ENCODE results near the gene ZMYND19. TPM values are rescaled to one million over a fixed set of nuclear protein-coding genes. Genes with fewer than 3 reads are reported as not detected.

The ZMYND19 gene
- total and polyA plus RNA-seq, 2 donors (not counting 3 experiments of a cell fraction or from before 2014, with no cell fraction given): 22.8 to 32.6 TPM

- DNase-seq (ENCODE audit: low read depth, low spot score) (no peak), FAIRE-seq (no peak)
- H3K27me3 ChIP-seq (ENCODE audit: control insufficient read depth in 2 of 2, insufficient read depth in 2 of 2, low read length in 2 of 2): no peaks in the 10 kb centered on the region
- no peak overlapping the region for H3K27ac ChIP-seq (ENCODE audit: insufficient read depth, low read depth, low read length)
- H3K9me3 ChIP-seq (replicated peaks; ENCODE audit: control insufficient read depth, insufficient read depth, low read length): no peaks in the 10 kb centered on the region
- no peak for TF ChIP-seq MYC (IDR thresholded peaks at IDR 0.05; ENCODE audit: low read depth, low read length)
- TF ChIP-seq POLR2AphosphoS5 (IDR thresholded peaks at IDR 0.05; ENCODE audit: insufficient read depth, low read depth, low read length): no peak
- TF ChIP-seq, protein P1, sequence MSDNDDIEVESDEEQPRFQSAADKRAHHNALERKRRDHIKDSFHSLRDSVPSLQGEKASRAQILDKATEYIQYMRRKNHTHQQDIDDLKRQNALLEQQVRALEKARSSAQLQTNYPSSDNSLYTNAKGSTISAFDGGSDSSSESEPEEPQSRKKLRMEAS (IDR thresholded peaks at IDR 0.05; ENCODE audit: insufficient read depth, insufficient read length): no peak
- TF ChIP-seq JUN (IDR thresholded peaks at IDR 0.05; ENCODE audit: borderline replicate concordance, insufficient read depth, insufficient read length, low read depth): no peak
- TF ChIP-seq GATA2 (IDR thresholded peaks at IDR 0.05; ENCODE audit: insufficient read depth, insufficient read length, low read depth, low read length): no peak
- TF ChIP-seq FOS (IDR thresholded peaks at IDR 0.05; ENCODE audit: borderline replicate concordance, insufficient read depth, low read length): no peak
- no peak for TF ChIP-seq POLR2A (IDR thresholded peaks at IDR 0.05; ENCODE audit: low read depth, low read length)
- no peak for TF ChIP-seq CTCF (IDR thresholded peaks at IDR 0.05; ENCODE audit: extremely low read depth in 1 of 2, insufficient read depth in 1 of 2, low read depth in 1 of 2, low read length in 2 of 2)
- no peak for TF ChIP-seq EZH2 (IDR thresholded peaks at IDR 0.05; ENCODE audit: borderline replicate concordance, low read depth, low read length, severe bottlenecking)
- H3K79me2 ChIP-seq (ENCODE audit: control insufficient read depth, insufficient read depth, low read length): peaks cover 14% of the 10 kb centered on the region
- no TSS peak for BruUV-seq (replicated peaks)
- no peak overlapping the region for H2AFZ ChIP-seq (ENCODE audit: low read depth, low read length)
- no peak overlapping the region for H3K4me2 ChIP-seq (ENCODE audit: insufficient read depth, low read length)
- no peaks in the 10 kb centered on the region for H3K9me1 ChIP-seq (replicated peaks; ENCODE audit: control insufficient read depth, extremely low read depth, insufficient read depth, low read length)
- no peaks in the 10 kb centered on the region for H3K4me1 ChIP-seq (ENCODE audit: control insufficient read depth, extremely low read depth, insufficient read depth, low read length)
- H3K9ac ChIP-seq (replicated peaks; ENCODE audit: extremely low read depth, insufficient read depth, low read length): no peak overlapping the region
- ChIA-PET POLR2A (no interaction called here), CTCF (no interaction called here)
- intact Hi-C loops (cut with micrococcal nuclease) (no loop called here), dilution Hi-C loops (cut with MboI; ENCODE audit: extremely low pct_ligation_motif_present, low sequenced_read_pairs) (no loop called here)
- H4K20me1 ChIP-seq (replicated peaks; ENCODE audit: control insufficient read depth, extremely low read depth, insufficient read depth, low read length): no peaks in the 10 kb centered on the region
- peaks cover 5 to 28% of the 10 kb centered on the region in 2 experiments for H3K36me3 ChIP-seq (ENCODE audit: control insufficient read depth in 2 of 2, extremely low read depth in 1 of 2, insufficient read depth in 2 of 2, low read length in 2 of 2)
- no peak overlapping the region for H3K4me3 ChIP-seq (replicated peaks in 1 of 3; ENCODE audit: insufficient read depth in 1 of 3, low read depth in 1 of 3, low read length in 3 of 3)
Measured at GRCh38 chr9:137570566-137570965, 19.7 kb downstream of the ZMYND19 start.
